Stimulated activated CD4-positive, alpha-beta T cell treated with anti-CD3 and anti-CD28 coated beads, Interleukin-12 subunit alpha, Interleukin-12 subunit beta, amount 100 ng/mL, for 48 hours (primary cell): Measurements from ENCODE around the gene HYAL3.
A peak's percentile ranks its signal among the peaks of the same experiment; 100 is the strongest.

Source experiments
- DNase-seq, 3 donors: peaks; one replicate each; pipeline ENCODE4 v3.0.0-alpha.2; 2020; ENCODE audit warnings: low read depth in 2 of 3, low spot score in 1 of 3

The HYAL3 gene

GRCh38 chr3:50331364-50331907, 32.2 kb upstream of the HYAL3 start:
- no peak for DNase-seq

GRCh38 chr3:50330330-50330729, 31.1 kb upstream of the HYAL3 start:
- no peak for DNase-seq

GRCh38 chr3:50327943-50328691, 28.9 kb upstream of the HYAL3 start, which contains the start of gene TUSC2:
TSS of gene TUSC2 (minus strand) at chr3:50328223. CDS start at chr3:50328099, 124 bp downstream.
- peak; percentile 91 to 96 (median 92) for DNase-seq

GRCh38 chr3:50327129-50327528, 27.9 kb upstream of the HYAL3 start:
- no peak for DNase-seq

- DNase-seq = no peak
Measured at GRCh38 chr3:50326182-50326541, 27.0 kb upstream of the HYAL3 start.

GRCh38 chr3:50325497-50326181, 26.4 kb upstream of the HYAL3 start:
- DNase-seq = no peak

GRCh38 chr3:50325113-50325480, 25.9 kb upstream of the HYAL3 start:
- no peak for DNase-seq

- peak in 2 of 3 donors; percentile 32 to 52 for DNase-seq
Measured at GRCh38 chr3:50324351-50325112, 25.3 kb upstream of the HYAL3 start.

GRCh38 chr3:50323614-50324199, 24.5 kb upstream of the HYAL3 start:
- DNase-seq = no peak

GRCh38 chr3:50323092-50323600, 23.9 kb upstream of the HYAL3 start:
- DNase-seq = no peak

- DNase-seq = no peak
Measured at GRCh38 chr3:50322386-50323091, 23.3 kb upstream of the HYAL3 start, which contains the start of gene HYAL2. TSS of gene HYAL2 (minus strand) at chr3:50322745. CDS start at chr3:50320489, 2,256 bp downstream.

GRCh38 chr3:50322115-50322385, 22.8 kb upstream of the HYAL3 start:
- no peak for DNase-seq

GRCh38 chr3:50321336-50322114, 22.3 kb upstream of the HYAL3 start:
- peak; percentile 67 to 83 (median 67) for DNase-seq

GRCh38 chr3:50320853-50321335, 21.7 kb upstream of the HYAL3 start:
- peak in 1 of 3 donors; percentile 61 for DNase-seq

GRCh38 chr3:50319894-50320625, 20.9 kb upstream of the HYAL3 start:
- no peak for DNase-seq

GRCh38 chr3:50319181-50319893, 20.1 kb upstream of the HYAL3 start:
- no peak for DNase-seq

- no peak for DNase-seq
Measured at GRCh38 chr3:50318615-50319014, 19.4 kb upstream of the HYAL3 start.

GRCh38 chr3:50318163-50318562, 19.0 kb upstream of the HYAL3 start:
- no peak for DNase-seq
